Measurements from ENCODE around the gene IPO5. TPM values are rescaled to one million over a fixed set of nuclear protein-coding genes. Genes with fewer than 3 reads are reported as not detected.

IPO5 gene
- total RNA-seq, 1 donor, result 316 TPM

DNA sequence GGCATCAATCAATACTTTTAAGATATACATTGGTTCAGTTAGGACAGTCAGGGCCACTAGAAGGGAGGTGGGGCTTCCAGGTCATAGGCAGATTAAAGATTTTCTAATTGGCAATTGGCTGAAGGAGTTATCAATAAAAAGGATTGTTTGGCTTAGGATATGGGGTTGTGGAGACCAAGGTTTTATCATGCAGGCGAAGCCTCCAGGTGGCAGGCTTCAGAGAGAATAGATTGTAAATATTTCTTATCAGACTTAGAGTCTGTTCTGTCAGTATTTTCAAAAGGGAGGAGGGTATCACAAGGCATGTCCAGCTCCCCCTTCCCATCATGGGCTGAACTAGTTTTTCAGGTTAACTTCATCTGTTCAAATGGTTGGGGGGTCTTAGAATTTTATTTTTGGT is 112.0 kb downstream of the IPO5 start:
- no peak overlapping the region for H3K27ac ChIP-seq (ENCODE audit: low read depth, low read length)
- DNase-seq (ENCODE audit: insufficient read length, low spot score, missing footprints), result no peak
- H2AFZ ChIP-seq (ENCODE audit: low read length), result no peak overlapping the region
- H3K27me3 ChIP-seq (ENCODE audit: insufficient read depth, low read length), result no peaks in the 10 kb centered on the region
- no peaks in the 10 kb centered on the region for H3K36me3 ChIP-seq (ENCODE audit: insufficient read depth, low read length)
- TF ChIP-seq, protein P1, sequence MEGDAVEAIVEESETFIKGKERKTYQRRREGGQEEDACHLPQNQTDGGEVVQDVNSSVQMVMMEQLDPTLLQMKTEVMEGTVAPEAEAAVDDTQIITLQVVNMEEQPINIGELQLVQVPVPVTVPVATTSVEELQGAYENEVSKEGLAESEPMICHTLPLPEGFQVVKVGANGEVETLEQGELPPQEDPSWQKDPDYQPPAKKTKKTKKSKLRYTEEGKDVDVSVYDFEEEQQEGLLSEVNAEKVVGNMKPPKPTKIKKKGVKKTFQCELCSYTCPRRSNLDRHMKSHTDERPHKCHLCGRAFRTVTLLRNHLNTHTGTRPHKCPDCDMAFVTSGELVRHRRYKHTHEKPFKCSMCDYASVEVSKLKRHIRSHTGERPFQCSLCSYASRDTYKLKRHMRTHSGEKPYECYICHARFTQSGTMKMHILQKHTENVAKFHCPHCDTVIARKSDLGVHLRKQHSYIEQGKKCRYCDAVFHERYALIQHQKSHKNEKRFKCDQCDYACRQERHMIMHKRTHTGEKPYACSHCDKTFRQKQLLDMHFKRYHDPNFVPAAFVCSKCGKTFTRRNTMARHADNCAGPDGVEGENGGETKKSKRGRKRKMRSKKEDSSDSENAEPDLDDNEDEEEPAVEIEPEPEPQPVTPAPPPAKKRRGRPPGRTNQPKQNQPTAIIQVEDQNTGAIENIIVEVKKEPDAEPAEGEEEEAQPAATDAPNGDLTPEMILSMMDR (IDR thresholded peaks at IDR 0.05; ENCODE audit: extremely low read depth, low read depth, low read length), result no peak
- H3K4me2 ChIP-seq (ENCODE audit: insufficient read depth, low read length), result no peak overlapping the region
- no peaks in the 10 kb centered on the region for H3K4me1 ChIP-seq (ENCODE audit: insufficient read depth, low read length)
- no peaks in the 10 kb centered on the region for H3K79me2 ChIP-seq (ENCODE audit: insufficient read depth, low read length)
- H3K4me3 ChIP-seq (ENCODE audit: insufficient read depth, low read length), result no peak overlapping the region
- H4K20me1 ChIP-seq (ENCODE audit: insufficient read depth, low read length), result no peaks in the 10 kb centered on the region
- H3K9me3 ChIP-seq (ENCODE audit: low read depth, low read length), result no peaks in the 10 kb centered on the region

GRCh38 chr13:98066636-98067035 is 113.2 kb downstream of the IPO5 start:
- Histone ChIP-seq H3K4me1 (ENCODE audit: insufficient read depth, low read length) (no peaks in the 10 kb centered on the region), H3K9me3 (ENCODE audit: low read depth, low read length) (no peaks in the 10 kb centered on the region), H3K27me3 (ENCODE audit: insufficient read depth, low read length) (no peaks in the 10 kb centered on the region), H3K4me3 (ENCODE audit: insufficient read depth, low read length) (no peak overlapping the region), H3K36me3 (ENCODE audit: insufficient read depth, low read length) (no peaks in the 10 kb centered on the region), H4K20me1 (ENCODE audit: insufficient read depth, low read length) (no peaks in the 10 kb centered on the region), H3K27ac (ENCODE audit: low read depth, low read length) (no peak overlapping the region), H3K4me2 (ENCODE audit: insufficient read depth, low read length) (no peak overlapping the region), H3K79me2 (ENCODE audit: insufficient read depth, low read length) (no peaks in the 10 kb centered on the region), H2AFZ (ENCODE audit: low read length) (no peak overlapping the region)
- DNase-seq (ENCODE audit: insufficient read length, low spot score, missing footprints), result no peak
- TF ChIP-seq, protein P1 (IDR thresholded peaks at IDR 0.05; ENCODE audit: extremely low read depth, low read depth, low read length), result no peak

DNA sequence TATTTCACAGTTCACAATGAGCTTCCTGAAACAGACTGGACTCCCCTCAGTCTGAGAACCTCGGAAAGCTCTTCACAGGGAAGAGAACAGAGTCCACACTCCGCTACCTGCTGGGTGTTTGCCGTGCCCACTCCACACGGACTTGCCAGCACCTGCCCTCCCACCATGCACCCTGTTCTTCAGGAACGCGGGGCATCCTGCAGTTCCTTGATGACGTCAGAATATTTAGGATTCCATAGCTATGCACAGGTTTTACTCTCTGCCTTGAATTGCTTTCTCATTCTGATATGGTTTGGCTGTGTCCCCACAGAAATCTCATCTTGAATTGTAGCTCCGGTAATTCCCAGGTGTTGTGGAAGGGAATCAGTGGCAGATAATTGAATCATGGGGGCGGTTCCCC is 115.0 kb downstream of the IPO5 start:
- H3K36me3 ChIP-seq (ENCODE audit: insufficient read depth, low read length), result no peaks in the 10 kb centered on the region

DNA sequence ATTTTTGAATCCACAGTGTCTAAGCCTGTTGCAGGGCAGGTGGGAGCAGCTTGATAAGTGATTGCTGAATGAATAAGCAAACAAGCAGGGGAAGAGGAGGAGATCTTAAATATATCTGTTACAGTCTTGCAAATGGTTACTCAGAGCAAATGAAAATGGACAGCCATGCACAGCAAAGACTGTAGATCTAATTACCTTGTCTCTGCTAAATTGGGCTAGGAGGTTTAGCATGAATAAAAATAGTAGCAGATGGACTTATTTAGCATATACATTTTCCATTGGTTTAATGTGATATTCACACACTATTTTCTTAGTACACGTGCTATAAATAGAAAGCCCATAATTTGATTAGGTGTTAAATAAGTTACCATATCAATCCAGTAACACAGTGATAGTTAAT is 116.5 kb downstream of the IPO5 start:
- Histone ChIP-seq H3K36me3 (ENCODE audit: insufficient read depth, low read length) (no peaks in the 10 kb centered on the region), H3K27me3 (ENCODE audit: insufficient read depth, low read length) (no peaks in the 10 kb centered on the region)

More for the DNA sequence above, 115.0 kb downstream of the IPO5 start:
- Histone ChIP-seq H3K27me3 (ENCODE audit: insufficient read depth, low read length) (no peaks in the 10 kb centered on the region), H3K9me3 (ENCODE audit: low read depth, low read length) (no peaks in the 10 kb centered on the region), H2AFZ (ENCODE audit: low read length) (no peak overlapping the region), H3K4me1 (ENCODE audit: insufficient read depth, low read length) (no peaks in the 10 kb centered on the region), H4K20me1 (ENCODE audit: insufficient read depth, low read length) (no peaks in the 10 kb centered on the region), H3K4me2 (ENCODE audit: insufficient read depth, low read length) (no peak overlapping the region), H3K4me3 (ENCODE audit: insufficient read depth, low read length) (no peak overlapping the region), H3K27ac (ENCODE audit: low read depth, low read length) (no peak overlapping the region), H3K79me2 (ENCODE audit: insufficient read depth, low read length) (no peaks in the 10 kb centered on the region)
- no peak for DNase-seq (ENCODE audit: insufficient read length, low spot score, missing footprints)
- TF ChIP-seq, protein P1 (IDR thresholded peaks at IDR 0.05; ENCODE audit: extremely low read depth, low read depth, low read length), result no peak

More for the DNA sequence above, 116.5 kb downstream of the IPO5 start:
- Histone ChIP-seq H4K20me1 (ENCODE audit: insufficient read depth, low read length) (no peaks in the 10 kb centered on the region), H2AFZ (ENCODE audit: low read length) (no peak overlapping the region), H3K4me1 (ENCODE audit: insufficient read depth, low read length) (no peaks in the 10 kb centered on the region), H3K27ac (ENCODE audit: low read depth, low read length) (no peak overlapping the region), H3K4me3 (ENCODE audit: insufficient read depth, low read length) (no peak overlapping the region), H3K4me2 (ENCODE audit: insufficient read depth, low read length) (no peak overlapping the region), H3K9me3 (ENCODE audit: low read depth, low read length) (no peaks in the 10 kb centered on the region), H3K79me2 (ENCODE audit: insufficient read depth, low read length) (no peaks in the 10 kb centered on the region)
- TF ChIP-seq, protein P1 (IDR thresholded peaks at IDR 0.05; ENCODE audit: extremely low read depth, low read depth, low read length), result no peak
- no peak for DNase-seq (ENCODE audit: insufficient read length, low spot score, missing footprints)

Measured in osteoblast (primary cell).